Left renal cortex interstitium (tissue), 4 donors: ENCODE measurements around the gene JUNB. TPM values are rescaled to one million over a fixed set of nuclear protein-coding genes. Genes with fewer than 3 reads are reported as not detected.

ENCODE experiments used
- DNase-seq, 4 donors: peaks; one replicate each; pipeline ENCODE4 v3.0.0-alpha.2; 2013; ENCODE audit warnings: low read depth in 4 of 4, low spot score in 2 of 4, missing footprints in 1 of 4
- polyA plus RNA-seq, 4 donors: library from polyadenylated mRNA; unstranded; fragments of 120-200 nt; gene quantifications; one replicate each; pipeline ENCODE4 v1.2.1, GENCODE V29; 2013; ENCODE audit not compliant: insufficient read length in 4 of 4

The JUNB gene
- polyA plus RNA-seq, 4 donors = 15.6 to 78.0 (median 30.9) TPM

DNA sequence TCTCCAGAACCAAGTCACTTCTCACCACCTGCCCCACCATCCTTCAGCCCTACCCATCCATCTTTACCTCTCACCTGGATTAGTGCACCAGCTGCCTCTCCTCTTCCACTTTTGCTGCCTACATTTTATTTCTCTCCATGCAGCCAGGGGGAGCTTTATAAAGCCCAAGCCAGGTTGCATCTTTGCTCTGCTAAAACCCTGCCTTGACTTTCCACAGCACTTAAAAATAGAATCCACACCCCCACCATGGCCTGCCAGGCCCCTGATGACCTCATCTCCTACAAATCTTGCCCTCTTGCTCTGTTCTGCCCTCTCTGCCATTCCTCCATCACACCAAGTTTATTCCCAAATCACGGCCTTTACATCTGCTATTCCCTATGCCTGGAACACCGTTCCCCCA, 17.7 kb upstream of the JUNB start:
- no peak for DNase-seq

GRCh38 chr19:12774588-12775555, 16.4 kb upstream of the JUNB start, which contains the start of gene HOOK2:
Gene HOOK2, minus strand, starts transcription at chr19:12775552. Its CDS starts 103 bp downstream, at chr19:12775449.
- no peak for DNase-seq

DNA sequence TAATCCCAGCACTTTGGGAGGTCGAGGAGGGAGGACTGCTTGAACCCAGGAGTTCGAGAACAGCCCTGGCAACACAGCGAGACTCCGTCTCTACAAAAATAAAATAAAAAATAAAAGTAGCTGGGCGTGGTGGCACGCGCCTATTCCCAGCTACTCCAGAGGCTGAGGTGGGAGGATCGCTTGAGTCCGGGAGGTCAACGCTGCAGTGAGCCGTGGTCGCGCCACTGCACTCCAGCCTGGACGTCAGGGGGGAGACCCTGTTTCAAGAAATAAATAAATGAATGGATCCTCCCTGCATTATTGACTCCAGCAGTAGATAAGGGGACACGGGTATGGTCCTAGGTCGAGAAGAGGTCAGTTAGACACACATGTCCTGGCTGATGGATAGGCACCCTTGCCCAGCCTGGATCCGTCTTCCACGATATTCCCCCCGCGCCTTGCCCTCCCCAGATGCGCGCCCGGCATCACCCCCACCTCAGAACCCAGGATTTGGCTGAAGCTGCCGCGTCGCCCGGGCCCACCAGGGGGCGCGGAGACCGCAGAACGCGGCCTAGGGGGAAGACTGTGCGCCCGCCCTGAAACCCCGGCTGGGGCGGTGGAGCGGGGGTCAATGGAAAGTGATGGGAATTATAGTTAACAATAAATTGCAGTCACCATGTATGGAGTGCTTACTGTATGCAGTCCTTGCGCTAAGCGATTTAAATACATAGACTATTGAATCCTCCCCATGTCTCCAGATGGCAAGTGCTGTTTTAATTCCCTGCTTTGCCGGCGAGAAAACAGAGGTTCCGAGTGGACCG, 13.9 kb upstream of the JUNB start:
- no peak for DNase-seq

DNA sequence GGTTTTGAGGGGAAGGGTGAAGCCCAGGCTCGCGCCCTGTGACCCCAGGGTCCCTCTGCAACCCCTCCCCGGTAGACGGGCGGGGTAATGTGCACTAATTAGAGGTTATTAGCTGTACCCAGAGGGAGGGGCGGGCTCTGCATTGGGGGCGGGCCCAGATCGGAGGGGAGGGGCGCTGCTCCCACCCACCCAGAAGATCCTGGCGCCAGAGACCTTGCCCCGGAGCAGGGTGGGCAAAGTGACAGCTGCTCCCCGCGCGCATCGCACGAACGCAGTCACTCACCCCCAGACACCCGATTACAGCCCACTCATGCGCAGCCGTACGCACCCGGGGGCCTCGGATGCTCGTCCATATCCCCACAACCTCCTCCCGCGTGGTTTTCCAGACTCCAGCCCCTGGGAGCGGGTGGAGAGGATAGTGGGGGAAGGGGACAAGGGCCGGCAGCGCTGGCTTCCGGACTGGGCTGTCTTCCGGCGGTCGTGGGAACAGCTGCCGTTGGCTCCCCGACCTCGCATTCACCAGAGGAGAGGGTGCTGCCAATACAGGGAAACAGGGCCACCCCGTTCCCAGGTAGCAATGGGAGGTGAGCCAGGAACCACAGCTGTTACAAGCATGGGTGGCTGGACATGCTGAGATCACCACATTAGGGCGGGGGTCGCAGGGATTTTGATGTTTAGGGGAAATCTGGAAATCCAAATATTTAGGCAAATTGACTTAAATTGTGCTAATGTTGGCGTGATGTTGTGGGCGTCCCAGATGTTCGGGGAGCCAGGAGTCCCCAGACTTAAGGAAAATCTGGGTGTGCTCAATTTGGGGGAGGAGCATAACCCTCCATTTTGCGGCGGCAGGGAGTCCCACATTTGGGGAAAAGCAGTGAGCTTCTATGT, 13.0 kb upstream of the JUNB start:
- DNase-seq = no peak

DNA sequence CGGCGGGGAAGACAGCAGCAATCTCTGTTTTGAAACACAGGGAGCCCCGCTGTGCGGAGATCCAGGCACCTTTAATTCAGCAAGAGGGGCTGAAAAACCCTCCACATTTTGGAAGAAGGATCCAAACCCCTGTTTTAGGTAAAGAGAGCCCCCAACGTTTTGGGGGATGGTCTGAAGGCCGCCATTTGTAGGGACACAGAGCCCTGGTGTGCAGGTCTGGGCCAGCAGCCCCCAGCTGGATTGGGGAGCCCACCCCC, 12.5 kb upstream of the JUNB start:
- no peak for DNase-seq

- DNase-seq = no peak
These were observed 11.9 kb upstream of the JUNB start for GRCh38 chr19:12779162-12779993.

GRCh38 chr19:12782174-12782423, 9.2 kb upstream of the JUNB start:
- DNase-seq = no peak

- no peak for DNase-seq
These were observed 8.6 kb upstream of the JUNB start for GRCh38 chr19:12782424-12783290.

GRCh38 chr19:12783291-12783848, 7.9 kb upstream of the JUNB start:
- no peak for DNase-seq

DNA sequence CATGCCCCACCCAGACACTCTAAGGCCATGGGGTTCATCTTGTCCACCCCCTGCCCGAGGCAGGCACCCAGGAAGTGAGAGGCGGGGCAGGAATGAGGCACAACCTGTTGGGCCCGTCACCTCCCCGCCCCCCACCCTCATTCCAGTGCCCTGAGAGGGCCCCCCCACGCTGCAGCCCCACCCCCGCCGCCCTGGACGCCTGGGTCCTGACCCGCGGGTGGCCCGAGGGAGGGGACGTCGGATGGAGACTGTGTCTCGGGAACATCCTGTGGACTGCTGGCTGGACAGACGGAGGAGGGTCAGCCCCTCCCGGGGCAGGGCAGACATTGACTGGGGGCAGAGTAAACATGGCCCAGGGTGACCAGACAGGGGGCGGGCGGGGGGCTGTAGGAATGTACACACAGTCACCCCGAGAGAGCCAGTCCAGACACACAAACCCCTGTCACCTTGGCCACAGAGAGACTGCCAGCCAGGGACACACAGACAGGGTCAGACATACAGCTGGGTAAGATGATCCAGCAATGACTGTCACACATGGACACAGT, 7.4 kb upstream of the JUNB start:
- no peak for DNase-seq

- no peak for DNase-seq
These were observed 6.9 kb upstream of the JUNB start for GRCh38 chr19:12784394-12784870.

- no peak for DNase-seq
These were observed 6.3 kb upstream of the JUNB start for GRCh38 chr19:12784871-12785430.

GRCh38 chr19:12785431-12786031, 5.8 kb upstream of the JUNB start:
- no peak for DNase-seq

GRCh38 chr19:12786141-12786870, 5.0 kb upstream of the JUNB start:
- DNase-seq = no peak

- no peak for DNase-seq
These were observed 4.3 kb upstream of the JUNB start for GRCh38 chr19:12786952-12787351.

DNA sequence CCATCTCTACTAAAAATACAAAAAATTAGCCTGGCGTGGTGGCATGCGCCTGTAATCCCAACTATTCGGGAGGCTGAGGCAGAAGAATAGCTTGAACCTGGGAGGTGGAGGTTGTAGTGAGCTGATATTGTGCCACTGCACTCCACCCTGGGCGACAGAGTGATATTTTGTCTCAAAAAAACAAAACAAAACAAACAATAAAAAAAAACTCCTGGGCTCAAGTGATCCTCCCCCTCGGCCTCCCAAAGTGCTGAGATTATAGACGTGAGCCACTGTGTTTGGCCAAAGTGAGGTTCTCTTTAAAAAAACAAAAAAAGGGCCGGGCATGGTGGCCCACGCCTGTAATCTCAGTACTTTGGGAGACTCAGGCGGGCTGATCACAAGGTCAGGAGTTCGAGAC, 3.8 kb upstream of the JUNB start:
- no peak for DNase-seq

DNA sequence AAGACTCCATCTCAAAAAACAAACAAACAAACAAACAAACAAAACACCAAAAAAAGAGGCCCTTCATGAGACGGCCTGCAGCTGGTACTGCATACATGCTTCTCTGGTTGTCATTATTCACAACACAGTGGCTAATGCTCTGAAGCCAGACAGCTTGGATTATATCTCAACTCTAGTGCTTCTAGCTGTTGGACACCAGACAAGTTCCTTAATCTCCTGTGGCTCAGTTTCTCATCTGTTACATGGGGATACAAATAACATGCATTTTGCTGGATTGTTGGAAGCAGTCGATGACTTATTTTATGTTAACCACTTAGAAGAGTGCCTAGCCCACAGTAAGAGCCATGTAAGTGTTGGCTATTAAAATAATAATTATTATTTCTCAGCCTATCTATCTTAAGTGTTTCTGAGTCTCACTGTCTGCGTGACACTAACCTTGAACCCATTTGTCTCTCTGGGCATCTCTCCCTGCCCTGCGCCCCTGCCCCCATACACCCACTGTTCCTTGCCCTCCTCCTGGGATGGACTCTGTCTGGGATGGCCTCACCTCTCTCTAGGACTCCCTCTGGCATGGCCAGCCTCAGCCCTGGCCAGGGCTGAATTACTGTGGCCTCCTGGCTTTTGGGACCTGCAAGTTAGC, 3.1 kb upstream of the JUNB start:
- no peak for DNase-seq
